ENCODE data around the gene UBR4.

UBR4 gene

DNA sequence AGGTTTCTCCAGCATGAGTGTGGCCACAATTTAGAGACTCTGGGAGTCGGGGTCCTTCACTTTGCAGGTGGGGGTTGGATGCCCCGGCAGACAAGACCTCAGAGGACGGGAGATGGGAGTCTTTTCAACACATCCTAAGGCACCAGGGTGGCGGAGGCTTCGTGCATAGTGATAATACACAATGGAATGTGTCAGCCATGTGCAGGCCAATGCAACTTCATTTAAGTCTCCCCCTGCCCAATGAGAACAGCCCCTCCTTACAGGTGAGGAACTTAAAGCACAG, 177.7 kb downstream of the UBR4 start:
- no peak for DNase-seq

DNA sequence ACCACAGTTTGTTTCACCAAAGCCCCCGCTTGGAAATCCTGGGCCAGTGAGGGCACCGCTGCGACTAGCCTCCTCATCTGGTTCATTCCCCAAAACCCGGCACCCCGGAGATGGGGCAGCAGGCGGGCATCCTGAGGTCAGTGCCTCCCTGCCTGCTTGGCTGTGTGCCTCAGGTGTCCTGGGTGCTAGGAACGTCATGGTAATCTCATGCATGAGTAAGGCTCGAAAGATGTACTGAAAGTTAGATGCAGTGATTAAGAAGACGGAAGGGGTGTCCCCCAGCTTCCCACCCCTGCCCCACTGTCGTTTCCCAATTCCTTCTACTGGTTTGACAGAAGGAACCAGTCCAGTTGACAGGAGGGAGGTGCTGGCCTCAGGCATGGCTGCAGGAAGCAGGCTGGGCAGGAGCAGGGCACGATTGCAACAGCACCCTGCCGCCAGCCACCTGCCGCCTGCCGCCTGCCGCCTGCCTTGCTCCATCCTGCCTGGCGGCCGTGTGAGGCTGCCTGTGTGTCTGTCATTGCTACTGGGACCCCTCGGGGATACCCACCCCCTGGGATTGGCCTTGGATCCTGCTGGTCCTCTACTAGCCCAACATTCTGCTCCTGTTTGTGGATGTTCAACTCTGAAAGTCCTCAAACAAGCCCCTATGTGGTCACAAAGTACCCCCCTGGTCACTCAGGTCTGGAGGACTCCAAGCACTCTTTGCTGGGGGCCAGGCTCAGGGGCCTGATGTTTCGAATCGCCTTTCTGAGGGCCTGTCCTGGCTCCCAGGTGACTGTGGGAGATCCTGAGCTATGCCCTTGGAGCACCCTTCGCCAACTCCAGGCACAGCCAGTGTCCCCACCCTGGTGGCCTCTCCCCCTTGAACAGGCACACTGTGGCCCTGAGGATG, 180.6 kb downstream of the UBR4 start:
- DNase-seq: no peak

DNA sequence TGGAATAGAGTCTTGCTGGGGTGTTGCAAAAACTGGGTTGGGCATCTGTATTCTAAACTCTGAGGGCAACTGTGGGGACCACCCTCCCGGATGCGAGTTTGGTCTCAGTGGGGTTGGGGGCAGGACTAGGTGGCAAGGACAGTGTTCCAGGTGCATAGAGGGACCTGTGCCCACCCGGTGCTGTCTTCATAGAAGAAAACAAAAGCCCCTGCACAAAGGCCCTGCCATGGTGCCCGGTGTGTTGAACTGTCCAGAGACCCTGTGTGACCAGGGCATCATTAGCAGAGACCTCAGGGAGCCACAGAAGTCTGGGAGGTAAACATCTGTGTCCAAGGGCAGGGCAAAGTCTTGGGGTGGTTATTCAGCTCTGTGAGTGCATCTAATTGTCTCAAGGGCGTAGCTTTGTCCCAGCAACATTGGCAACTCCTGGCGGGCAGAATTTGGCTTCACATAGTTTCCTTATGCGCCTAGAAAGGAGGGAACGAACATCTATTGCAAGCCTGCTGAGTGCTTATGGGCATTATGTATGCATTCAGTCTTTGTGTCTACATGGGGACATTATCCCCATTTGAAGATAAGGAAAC, 181.4 kb downstream of the UBR4 start:
- DNase-seq: no peak

DNA sequence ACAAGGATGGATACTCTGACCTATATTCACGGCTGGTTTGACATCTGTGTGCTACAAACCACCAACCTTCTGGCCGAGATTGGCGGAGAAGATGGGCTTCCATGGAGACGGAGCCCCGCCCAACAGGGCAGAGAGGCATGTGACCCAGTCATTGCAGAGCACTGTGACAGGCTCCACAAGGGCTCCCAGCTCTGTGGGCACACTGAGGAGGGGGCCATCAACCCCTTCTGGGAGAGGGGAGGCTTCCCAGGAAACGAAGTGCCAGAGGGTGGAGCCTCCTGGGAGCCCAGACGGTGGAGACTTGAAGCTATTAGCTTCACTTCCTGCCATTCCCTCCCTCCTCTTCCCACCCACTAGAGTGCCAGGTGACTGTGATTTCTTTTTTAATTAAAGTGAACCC, 182.0 kb downstream of the UBR4 start:
- DNase-seq: no peak
